ENCODE measurements around the gene PI4K2B. TPM values are rescaled to one million over a fixed set of nuclear protein-coding genes. Genes with fewer than 3 reads are reported as not detected.

PI4K2B gene
- total and polyA plus RNA-seq, 2 of the 8 experiments (the other 6 are each of a cell fraction or from before 2014, with no cell fraction given): 3.0 to 16.2 TPM

DNA sequence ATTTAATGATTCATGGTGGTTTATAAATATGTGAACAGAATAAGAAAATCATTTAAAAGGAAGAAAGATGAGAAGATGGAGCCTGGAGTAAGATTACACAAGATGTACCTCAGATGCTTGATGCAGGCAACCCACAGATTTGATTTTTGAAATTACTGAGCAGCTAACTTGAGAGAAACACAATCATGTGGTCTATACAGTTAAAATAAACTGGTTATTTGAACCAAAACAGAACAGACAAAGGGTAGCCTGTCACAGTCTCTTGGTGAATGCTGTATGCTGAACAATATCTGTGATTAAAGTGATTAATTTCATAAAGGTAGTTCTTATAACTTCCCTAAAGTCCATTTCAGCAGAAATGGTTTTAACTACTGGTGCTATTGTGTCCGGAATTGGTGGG, 4.2 kb downstream of the PI4K2B start:
- H3K9ac ChIP-seq (replicated peaks in 1 of 4; ENCODE audit: extremely low read depth in 1 of 4, low read depth in 3 of 4, low read length in 3 of 4): no peak overlapping the region
- POLR2A ChIA-PET (ENCODE audit: partially characterized antibody): no interaction called here
- TF ChIP-seq, protein P1, sequence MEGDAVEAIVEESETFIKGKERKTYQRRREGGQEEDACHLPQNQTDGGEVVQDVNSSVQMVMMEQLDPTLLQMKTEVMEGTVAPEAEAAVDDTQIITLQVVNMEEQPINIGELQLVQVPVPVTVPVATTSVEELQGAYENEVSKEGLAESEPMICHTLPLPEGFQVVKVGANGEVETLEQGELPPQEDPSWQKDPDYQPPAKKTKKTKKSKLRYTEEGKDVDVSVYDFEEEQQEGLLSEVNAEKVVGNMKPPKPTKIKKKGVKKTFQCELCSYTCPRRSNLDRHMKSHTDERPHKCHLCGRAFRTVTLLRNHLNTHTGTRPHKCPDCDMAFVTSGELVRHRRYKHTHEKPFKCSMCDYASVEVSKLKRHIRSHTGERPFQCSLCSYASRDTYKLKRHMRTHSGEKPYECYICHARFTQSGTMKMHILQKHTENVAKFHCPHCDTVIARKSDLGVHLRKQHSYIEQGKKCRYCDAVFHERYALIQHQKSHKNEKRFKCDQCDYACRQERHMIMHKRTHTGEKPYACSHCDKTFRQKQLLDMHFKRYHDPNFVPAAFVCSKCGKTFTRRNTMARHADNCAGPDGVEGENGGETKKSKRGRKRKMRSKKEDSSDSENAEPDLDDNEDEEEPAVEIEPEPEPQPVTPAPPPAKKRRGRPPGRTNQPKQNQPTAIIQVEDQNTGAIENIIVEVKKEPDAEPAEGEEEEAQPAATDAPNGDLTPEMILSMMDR (IDR thresholded peaks at IDR 0.05; ENCODE audit: control extremely low read depth in 1 of 3, insufficient read depth in 1 of 3, low read depth in 1 of 3, low read length in 3 of 3): no peak
- TF ChIP-seq SRF (IDR thresholded peaks at IDR 0.05; ENCODE audit: low read depth, low read length) (no peak), POLR2A (IDR thresholded peaks at IDR 0.05; ENCODE audit: control extremely low read depth in 1 of 2, low read depth in 2 of 2, low read length in 2 of 2) (no peak), SIN3A (conservative IDR thresholded peaks at IDR 0.05 in 1 of 2, IDR thresholded peaks at IDR 0.05 in 1 of 2; ENCODE audit: low read depth in 1 of 2, low read length in 2 of 2) (no peak), TBP (IDR thresholded peaks at IDR 0.05; ENCODE audit: low read depth, low read length) (no peak), TCF12 (IDR thresholded peaks at IDR 0.05; ENCODE audit: low read depth, low read length) (no peak), GTF2F1 (IDR thresholded peaks at IDR 0.05; ENCODE audit: borderline replicate concordance, low read depth, low read length) (no peak), MAFK (IDR thresholded peaks at IDR 0.05; ENCODE audit: low read depth, low read length) (no peak), BRCA1 (IDR thresholded peaks at IDR 0.05; ENCODE audit: low read depth, low read length) (no peak), CBX8 (IDR thresholded peaks at IDR 0.05; ENCODE audit: borderline replicate concordance, low read depth, low read length) (no peak)
- TF ChIP-seq, protein P2, sequence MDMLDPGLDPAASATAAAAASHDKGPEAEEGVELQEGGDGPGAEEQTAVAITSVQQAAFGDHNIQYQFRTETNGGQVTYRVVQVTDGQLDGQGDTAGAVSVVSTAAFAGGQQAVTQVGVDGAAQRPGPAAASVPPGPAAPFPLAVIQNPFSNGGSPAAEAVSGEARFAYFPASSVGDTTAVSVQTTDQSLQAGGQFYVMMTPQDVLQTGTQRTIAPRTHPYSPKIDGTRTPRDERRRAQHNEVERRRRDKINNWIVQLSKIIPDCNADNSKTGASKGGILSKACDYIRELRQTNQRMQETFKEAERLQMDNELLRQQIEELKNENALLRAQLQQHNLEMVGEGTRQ (IDR thresholded peaks at IDR 0.05; ENCODE audit: low read length): no peak

More for the DNA sequence above, 4.2 kb downstream of the PI4K2B start:
- no peak overlapping the region for H4K5ac ChIP-seq (ENCODE audit: insufficient read length, low read depth, low read length)
- no peak for DNase-seq (ENCODE audit: low read depth in 1 of 2, low spot score in 2 of 2)
- H3K4me2 ChIP-seq (ENCODE audit: insufficient read depth in 1 of 2, low read depth in 2 of 2, low read length in 2 of 2): no peak overlapping the region
- no peak overlapping the region for H4K8ac ChIP-seq (ENCODE audit: extremely low read depth, insufficient read depth, low read length)
- H2BK15ac ChIP-seq (ENCODE audit: low read length): no peak overlapping the region
- no peak overlapping the region for H4K91ac ChIP-seq (replicated peaks; ENCODE audit: insufficient read length, low read length)
- H3K56ac ChIP-seq (replicated peaks; ENCODE audit: insufficient read length, low read depth, low read length): no peak overlapping the region
- H2BK20ac ChIP-seq (ENCODE audit: low read length): no peak overlapping the region
- no peak overlapping the region for H3K18ac ChIP-seq (ENCODE audit: extremely low read depth, low read length)
- peaks cover 3 to 5% of the 10 kb centered on the region in 2 experiments; a peak in 3 of 4 replicates for H3K9me3 ChIP-seq (ENCODE audit: insufficient read depth in 2 of 2, low read depth in 1 of 2, low read length in 1 of 2)
- WGBS, 2 experiments (ENCODE audit: extremely low coverage in 1 of 2, insufficient coverage in 1 of 2, insufficient read length in 1 of 2, insufficient replicate concordance in 2 of 2, low coverage in 1 of 2, low lambda C conversion rate in 2 of 2, missing lambda C conversion rate in 1 of 2): 81% methylated on average over 1 of the region's 1 CpG; no CpG with 5 or more reads in 1 of the 2 experiments
- H3K27ac ChIP-seq (ENCODE audit: low read depth, low read length): no peak overlapping the region
- CTCF ChIA-PET (ENCODE audit: partially characterized antibody): interaction anchor here (0.6 to 1.1 kb wide), 2 partner anchors 38 to 129 kb away, joined by 3 read pairs; no protein-coding TSS in a partner anchor
- H3K79me1 ChIP-seq (ENCODE audit: low read depth, low read length): no peaks in the 10 kb centered on the region
- FAIRE-seq: no peak
- H3K14ac ChIP-seq (ENCODE audit: insufficient read length): no peak overlapping the region
- H2AK5ac ChIP-seq (ENCODE audit: low read depth, low read length): no peak overlapping the region
- H3K4me3 ChIP-seq (ENCODE audit: extremely low read depth in 1 of 4, insufficient read depth in 2 of 4, low read depth in 3 of 4, low read length in 4 of 4): no peak overlapping the region
- H3K23ac ChIP-seq (ENCODE audit: insufficient read length): no peak overlapping the region
- H3K79me2 ChIP-seq (ENCODE audit: control insufficient read depth in 1 of 2, insufficient read depth in 2 of 2, low read length in 2 of 2): peaks cover 0 to 35% of the 10 kb centered on the region in 2 experiments; a peak in 3 of 4 replicates
- no peaks in the 10 kb centered on the region; a peak in 2 of 7 replicates for H3K27me3 ChIP-seq (replicated peaks in 1 of 4; ENCODE audit: control insufficient read depth in 3 of 4, extremely low read depth in 1 of 4, insufficient read depth in 3 of 4, low read length in 3 of 4)
- H3K36me3 ChIP-seq (ENCODE audit: control insufficient read depth in 2 of 4, insufficient read depth in 4 of 4, low read length in 3 of 4): peaks cover 0 to under 1% (median 0%) of the 10 kb centered on the region in 4 experiments; a peak in 1 of 8 replicates
- peaks cover 2% of the 10 kb centered on the region in 2 experiments for H4K20me1 ChIP-seq (replicated peaks in 1 of 2; ENCODE audit: control insufficient read depth in 1 of 2, insufficient read depth in 2 of 2, low read length in 2 of 2)
- H3K23me2 ChIP-seq (ENCODE audit: low read depth, low read length): peaks cover 10% of the 10 kb centered on the region; the same call in 1 of the 2 replicates
- no peak overlapping the region for H2BK12ac ChIP-seq (ENCODE audit: low read depth, low read length)
- H2AFZ ChIP-seq (ENCODE audit: low read length): no peak overlapping the region
- no peak overlapping the region for H2BK5ac ChIP-seq (ENCODE audit: low read depth, low read length)
- no peak overlapping the region for H3K4ac ChIP-seq (replicated peaks; ENCODE audit: insufficient read length, low read depth, low read length)
- no peak overlapping the region for H2BK120ac ChIP-seq (replicated peaks; ENCODE audit: low read depth, low read length)
- no peaks in the 10 kb centered on the region; a peak in 1 of 7 replicates for H3K4me1 ChIP-seq (replicated peaks in 1 of 4; ENCODE audit: control insufficient read depth in 3 of 4, insufficient read depth in 4 of 4, low read length in 3 of 4)

Data from H1 (cell line).